Panc1 (cell line): ENCODE results near the gene PTAFR.

Experiments used
- POLR2AphosphoS5 ChIP-seq: IDR thresholded peaks from 2 replicates; pipeline ENCODE4 v1.6.1; 2012; ENCODE audit warnings: mild to moderate bottlenecking, low read depth, low read length, moderate library complexity
- SIN3A ChIP-seq: IDR thresholded peaks from 2 replicates; pipeline ENCODE4 v1.6.1; 2012; ENCODE audit warnings: low read depth, mild to moderate bottlenecking, low read length, moderate library complexity, borderline replicate concordance; ENCODE audit not compliant: insufficient read depth
- TCF7L2 ChIP-seq: IDR thresholded peaks from 2 replicates; pipeline ENCODE4 v1.6.1; 2011; ENCODE audit warnings: mild to moderate bottlenecking, low read depth, low read length, inconsistent platforms
- TF ChIP-seq, protein P1 (sequence below): fragments of 450-650 bp; IDR thresholded peaks from 2 replicates; pipeline ENCODE4 v1.5.1; 2017; ENCODE audit warnings: mild to moderate bottlenecking
- TF ChIP-seq, protein P2 (sequence below), 2 experiments: IDR thresholded peaks; 2 replicates each; pipeline ENCODE4 v1.6.1; 2011 to 2012; ENCODE audit warnings: low read depth in 2 of 2, control low read depth in 1 of 2, low read length in 1 of 2, mild to moderate bottlenecking in 1 of 2, moderate library complexity in 1 of 2; ENCODE audit not compliant: insufficient read depth in 1 of 2

DNA sequence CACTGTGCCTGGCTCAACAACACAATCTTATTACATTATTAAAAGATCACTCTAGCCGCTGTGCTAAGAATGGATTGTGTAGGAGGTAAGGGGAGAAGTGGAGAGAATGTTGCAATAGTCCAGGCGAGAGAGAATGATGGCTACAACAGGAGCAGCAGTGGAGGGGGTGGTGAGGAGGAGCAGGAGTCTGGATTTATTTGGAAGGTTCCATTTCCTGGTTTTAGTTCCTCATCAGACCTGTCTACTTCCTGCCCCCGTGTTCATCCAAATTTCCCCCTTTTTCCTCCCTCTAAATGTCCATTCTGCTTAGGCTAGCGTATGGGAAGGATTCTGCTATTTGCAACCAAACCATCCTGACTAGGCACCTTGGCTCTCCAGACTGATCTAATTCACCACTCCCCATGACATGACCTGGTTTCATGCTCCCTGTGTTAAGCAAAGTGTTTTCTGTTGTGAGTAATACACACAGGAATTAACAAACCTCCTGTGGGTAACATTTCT lies 53.0 kb downstream of the PTAFR start:
- TF ChIP-seq, protein P1, sequence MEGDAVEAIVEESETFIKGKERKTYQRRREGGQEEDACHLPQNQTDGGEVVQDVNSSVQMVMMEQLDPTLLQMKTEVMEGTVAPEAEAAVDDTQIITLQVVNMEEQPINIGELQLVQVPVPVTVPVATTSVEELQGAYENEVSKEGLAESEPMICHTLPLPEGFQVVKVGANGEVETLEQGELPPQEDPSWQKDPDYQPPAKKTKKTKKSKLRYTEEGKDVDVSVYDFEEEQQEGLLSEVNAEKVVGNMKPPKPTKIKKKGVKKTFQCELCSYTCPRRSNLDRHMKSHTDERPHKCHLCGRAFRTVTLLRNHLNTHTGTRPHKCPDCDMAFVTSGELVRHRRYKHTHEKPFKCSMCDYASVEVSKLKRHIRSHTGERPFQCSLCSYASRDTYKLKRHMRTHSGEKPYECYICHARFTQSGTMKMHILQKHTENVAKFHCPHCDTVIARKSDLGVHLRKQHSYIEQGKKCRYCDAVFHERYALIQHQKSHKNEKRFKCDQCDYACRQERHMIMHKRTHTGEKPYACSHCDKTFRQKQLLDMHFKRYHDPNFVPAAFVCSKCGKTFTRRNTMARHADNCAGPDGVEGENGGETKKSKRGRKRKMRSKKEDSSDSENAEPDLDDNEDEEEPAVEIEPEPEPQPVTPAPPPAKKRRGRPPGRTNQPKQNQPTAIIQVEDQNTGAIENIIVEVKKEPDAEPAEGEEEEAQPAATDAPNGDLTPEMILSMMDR: no peak
- TF ChIP-seq POLR2AphosphoS5 (no peak), TCF7L2 (no peak), SIN3A (no peak)
- TF ChIP-seq, protein P2, sequence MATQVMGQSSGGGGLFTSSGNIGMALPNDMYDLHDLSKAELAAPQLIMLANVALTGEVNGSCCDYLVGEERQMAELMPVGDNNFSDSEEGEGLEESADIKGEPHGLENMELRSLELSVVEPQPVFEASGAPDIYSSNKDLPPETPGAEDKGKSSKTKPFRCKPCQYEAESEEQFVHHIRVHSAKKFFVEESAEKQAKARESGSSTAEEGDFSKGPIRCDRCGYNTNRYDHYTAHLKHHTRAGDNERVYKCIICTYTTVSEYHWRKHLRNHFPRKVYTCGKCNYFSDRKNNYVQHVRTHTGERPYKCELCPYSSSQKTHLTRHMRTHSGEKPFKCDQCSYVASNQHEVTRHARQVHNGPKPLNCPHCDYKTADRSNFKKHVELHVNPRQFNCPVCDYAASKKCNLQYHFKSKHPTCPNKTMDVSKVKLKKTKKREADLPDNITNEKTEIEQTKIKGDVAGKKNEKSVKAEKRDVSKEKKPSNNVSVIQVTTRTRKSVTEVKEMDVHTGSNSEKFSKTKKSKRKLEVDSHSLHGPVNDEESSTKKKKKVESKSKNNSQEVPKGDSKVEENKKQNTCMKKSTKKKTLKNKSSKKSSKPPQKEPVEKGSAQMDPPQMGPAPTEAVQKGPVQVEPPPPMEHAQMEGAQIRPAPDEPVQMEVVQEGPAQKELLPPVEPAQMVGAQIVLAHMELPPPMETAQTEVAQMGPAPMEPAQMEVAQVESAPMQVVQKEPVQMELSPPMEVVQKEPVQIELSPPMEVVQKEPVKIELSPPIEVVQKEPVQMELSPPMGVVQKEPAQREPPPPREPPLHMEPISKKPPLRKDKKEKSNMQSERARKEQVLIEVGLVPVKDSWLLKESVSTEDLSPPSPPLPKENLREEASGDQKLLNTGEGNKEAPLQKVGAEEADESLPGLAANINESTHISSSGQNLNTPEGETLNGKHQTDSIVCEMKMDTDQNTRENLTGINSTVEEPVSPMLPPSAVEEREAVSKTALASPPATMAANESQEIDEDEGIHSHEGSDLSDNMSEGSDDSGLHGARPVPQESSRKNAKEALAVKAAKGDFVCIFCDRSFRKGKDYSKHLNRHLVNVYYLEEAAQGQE (IDR thresholded peaks at IDR 0.05; ENCODE audit: insufficient read depth in 1 of 2, low read depth in 2 of 2, low read length in 1 of 2): no peak
